Umbilical cord (tissue), 2 donors: ENCODE measurements around the gene EMILIN2. TPM values are rescaled to one million over a fixed set of nuclear protein-coding genes. Genes with fewer than 3 reads are reported as not detected.

Experiments used
- DNase-seq: peaks from one replicate; pipeline ENCODE4 v3.0.0-alpha.2; 2015; ENCODE audit warnings: low spot score
- total RNA-seq: library from RNA; depleted of rRNA; stranded (reverse); fragments of >200 nt; gene quantifications from one replicate; pipeline ENCODE4 v1.2.3, GENCODE V29; 2014; ENCODE audit warnings: low replicate concordance; ENCODE audit not compliant: insufficient read depth

Gene EMILIN2
- total RNA-seq, 1 donor from 2014 or later: 26.5 TPM

GRCh38 chr18:2897448-2898185 is 50.8 kb downstream of the EMILIN2 start:
- DNase-seq: no peak

GRCh38 chr18:2898186-2898640 is 51.4 kb downstream of the EMILIN2 start:
- DNase-seq: no peak

- DNase-seq: no peak
Measured at GRCh38 chr18:2900684-2901422, 54.0 kb downstream of the EMILIN2 start.

GRCh38 chr18:2901423-2901985 is 54.7 kb downstream of the EMILIN2 start:
- peak; percentile 84 for DNase-seq

- no peak for DNase-seq
Measured at GRCh38 chr18:2902327-2902726, 55.5 kb downstream of the EMILIN2 start.

GRCh38 chr18:2903006-2903405 is 56.2 kb downstream of the EMILIN2 start:
- peak; percentile 94 for DNase-seq

GRCh38 chr18:2905854-2906703 is 59.3 kb downstream of the EMILIN2 start:
- DNase-seq: peak; percentile 83

GRCh38 chr18:2906704-2907549 is 60.1 kb downstream of the EMILIN2 start:
- no peak for DNase-seq

GRCh38 chr18:2907550-2908135 is 60.8 kb downstream of the EMILIN2 start:
- no peak for DNase-seq

- DNase-seq: no peak
Measured at GRCh38 chr18:2908166-2908945, 61.5 kb downstream of the EMILIN2 start.

GRCh38 chr18:2908946-2909335 is 62.1 kb downstream of the EMILIN2 start:
- DNase-seq: no peak

GRCh38 chr18:2909431-2910140 is 62.8 kb downstream of the EMILIN2 start:
- no peak for DNase-seq

GRCh38 chr18:2910261-2910660 is 63.5 kb downstream of the EMILIN2 start:
- no peak for DNase-seq

- no peak for DNase-seq
Measured at GRCh38 chr18:2910751-2911425, 64.1 kb downstream of the EMILIN2 start.

- DNase-seq: no peak
Measured at GRCh38 chr18:2911533-2911932, 64.7 kb downstream of the EMILIN2 start.

- DNase-seq: no peak
Measured at GRCh38 chr18:2912357-2913299, 65.8 kb downstream of the EMILIN2 start.

GRCh38 chr18:2913398-2914005 is 66.7 kb downstream of the EMILIN2 start:
- no peak for DNase-seq
